Placental epithelial cell (primary cell): Measurements from ENCODE around the gene CORO2B. TPM values are rescaled to one million over a fixed set of nuclear protein-coding genes. Genes with fewer than 3 reads are reported as not detected.

Experiments
- total RNA-seq: library from RNA; depleted of rRNA; stranded (reverse); fragments of >200 nt; gene quantifications from 2 replicates; pipeline ENCODE4 v1.2.3, GENCODE V29; 2012

Gene CORO2B
- total RNA-seq = under 0.01 TPM in 1 of 2 replicates, not detected in the other

GRCh38 chr15:68578980-68579935 is at the start of gene CORO2B:
Gene CORO2B (plus strand): TSS chr15:68578993. CDS start chr15:68579263, 270 bp downstream.

Other genes with a start within 250 kb of the CORO2B start
- gene ITGA11, start 146.8 kb upstream of the CORO2B start, total RNA-seq = 0.11 and 0.79 TPM in 2 replicates
- 45.2 and 58.1 TPM in 2 replicates for gene ANP32A, start 241.9 kb downstream of the CORO2B start, total RNA-seq